GM13976 (cell line): ENCODE measurements around the gene ELP1.
A peak's percentile ranks its signal among the peaks of the same experiment; 100 is the strongest.

ENCODE experiments used
- DNase-seq: peaks from one replicate; pipeline ENCODE4 v3.0.0; 2012; ENCODE audit warnings: low spot score
- CTCF ChIP-seq: IDR thresholded peaks from 2 replicates; pipeline ENCODE4 v1.5.1; 2012; ENCODE audit warnings: borderline replicate concordance, mild to moderate bottlenecking; ENCODE audit not compliant: insufficient read depth; ENCODE audit errors: extremely low read depth, missing control alignments, control extremely low read depth
- in situ Hi-C: fragments of 300-500 bp; cut with MboI; formaldehyde crosslinking; loops from one replicate; pipeline ENCODE4 v1.12.0; 2022; ENCODE audit warnings: low sequenced_read_pairs, mixed read lengths, inconsistent platforms; ENCODE audit not compliant: unreplicated experiment

ELP1 gene

GRCh38 chr9:108956022-108956630 is 22.2 kb upstream of the ELP1 start:
- in situ Hi-C loops: no loop called here
- no peak for TF ChIP-seq CTCF
- no peak for DNase-seq

GRCh38 chr9:108953983-108954574 is 20.2 kb upstream of the ELP1 start:
- DNase-seq: peak; percentile 48
- in situ Hi-C loops: no loop called here
- peak; percentile 46 for TF ChIP-seq CTCF

GRCh38 chr9:108951578-108951977 is 17.7 kb upstream of the ELP1 start:
- no peak for DNase-seq
- in situ Hi-C loops: no loop called here
- no peak for TF ChIP-seq CTCF

GRCh38 chr9:108950168-108950567 is 16.2 kb upstream of the ELP1 start:
- in situ Hi-C loops: no loop called here
- DNase-seq: no peak
- no peak for TF ChIP-seq CTCF

- no peak for TF ChIP-seq CTCF
- in situ Hi-C loops: no loop called here
- DNase-seq: no peak
Measured at GRCh38 chr9:108939975-108940374, 6.1 kb upstream of the ELP1 start.

GRCh38 chr9:108937561-108938305 is 3.8 kb upstream of the ELP1 start:
- in situ Hi-C loops: no loop called here
- TF ChIP-seq CTCF: no peak
- DNase-seq: no peak
